Frontal cortex (tissue), 4 donors: ENCODE data around the gene KNL1. TPM values are rescaled to one million over a fixed set of nuclear protein-coding genes. Genes with fewer than 3 reads are reported as not detected.
A peak's percentile ranks its signal among the peaks of the same experiment; 100 is the strongest.
"Not testable (repeated sequence)": the region's sequence is repeated elsewhere in the genome, so short reads cannot be mapped to it uniquely, and the experiment has no call there.

Experiments
- DNase-seq, 2 donors: peaks; one replicate each; pipeline ENCODE4 v3.0.0; 2012; ENCODE audit warnings: low spot score in 2 of 2
- FAIRE-seq: peaks from 2 replicates; lab custom pipeline; 2012; peaks lifted over from hg19 to GRCh38; lab: Jason Lieb, UNC
- total RNA-seq: library from RNA; depleted of rRNA; stranded (reverse); fragments of >200 nt; gene quantifications from one replicate; pipeline ENCODE4 v1.2.3, GENCODE V29; 2014
- donor health status: control.
- donor health status: control.
- donor health status: control.

The KNL1 gene
- total RNA-seq, 1 donor from 2014 or later, result 6.5 TPM

DNA sequence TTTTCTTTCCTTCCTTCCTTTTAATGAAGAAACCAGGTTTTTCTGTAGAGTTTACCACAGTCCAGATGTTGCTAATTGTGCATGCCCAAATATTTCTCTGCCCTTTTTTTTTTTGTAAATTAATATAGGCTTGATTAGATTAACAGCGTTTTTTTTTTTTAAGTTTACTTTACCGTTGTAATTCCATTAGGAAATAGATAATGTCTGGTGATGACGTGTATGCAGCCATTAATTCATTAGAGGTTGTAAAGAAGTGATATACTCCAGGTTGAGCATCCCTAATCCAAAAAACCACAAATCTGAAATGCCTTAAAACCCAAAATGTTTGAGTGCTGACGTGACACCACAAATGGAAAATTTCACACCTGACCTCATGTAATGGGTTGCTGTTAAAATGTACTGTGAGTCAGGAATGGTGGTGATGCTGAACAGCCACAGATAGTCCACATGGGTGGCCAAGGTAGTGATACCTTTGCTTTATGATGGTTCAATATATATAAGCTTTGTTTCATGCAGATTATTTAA lies 43.2 kb downstream of the KNL1 start:
- DNase-seq (no peak), FAIRE-seq (no peak)

DNA sequence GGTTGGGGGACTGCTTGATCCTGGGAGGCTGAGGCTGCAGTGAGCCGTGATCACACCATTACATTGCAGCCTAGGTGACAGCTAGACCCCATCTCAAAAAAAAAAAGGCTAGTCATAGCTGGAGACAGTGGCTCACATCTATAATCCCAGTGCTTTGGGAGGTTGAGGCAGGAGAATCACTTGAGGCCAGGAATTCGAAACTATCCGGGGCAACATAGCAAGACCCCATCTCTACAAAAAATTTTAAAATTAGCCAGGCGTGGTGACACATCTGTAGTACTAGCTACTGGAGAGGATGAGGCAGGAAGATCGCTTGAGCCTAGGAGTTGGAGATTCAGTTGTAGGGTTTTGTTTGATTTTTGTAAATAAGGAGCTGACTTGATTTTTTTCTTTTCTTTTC lies 45.6 kb downstream of the KNL1 start:
- FAIRE-seq (no peak), DNase-seq (no peak)

DNA sequence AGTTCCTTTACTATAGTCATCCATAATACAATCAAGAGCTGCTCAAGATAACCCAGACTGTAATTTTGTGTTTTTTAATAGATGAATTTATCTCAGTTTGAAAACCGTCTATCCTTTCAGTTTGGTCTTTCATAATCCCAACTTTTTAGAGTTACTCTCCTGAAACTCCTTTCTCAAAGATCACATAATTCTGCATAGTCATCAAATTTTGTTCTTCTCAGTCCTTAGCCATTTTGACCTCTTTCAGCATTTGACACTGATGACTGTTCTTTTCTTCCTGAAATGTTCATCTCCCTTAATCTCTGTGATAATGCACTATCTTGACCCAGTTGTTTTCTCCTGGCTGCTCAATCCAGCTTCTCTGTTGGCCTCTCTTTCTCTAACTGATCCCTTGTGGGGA lies 53.5 kb downstream of the KNL1 start:
- no peak for DNase-seq
- no peak for FAIRE-seq

DNA sequence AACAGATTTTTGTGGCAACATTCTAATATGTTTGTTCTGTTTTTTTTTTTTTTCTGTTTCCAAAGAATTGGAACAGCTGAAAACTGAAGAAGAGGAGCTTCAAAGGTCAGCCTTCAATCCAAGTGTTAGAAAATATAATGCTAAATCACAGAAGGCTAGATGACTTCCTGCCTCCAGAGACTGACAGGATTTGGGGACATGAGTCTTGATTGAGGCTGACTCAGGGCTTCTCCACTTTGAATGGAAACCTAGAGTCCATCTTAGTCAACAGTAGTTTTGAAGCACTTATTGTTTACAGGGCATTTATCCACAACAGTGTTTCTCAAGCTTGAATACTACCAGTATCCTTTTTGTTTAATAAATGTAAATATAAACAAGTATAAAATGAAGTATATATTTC lies 56.4 kb downstream of the KNL1 start:
- FAIRE-seq (no peak), DNase-seq (no peak)

DNA sequence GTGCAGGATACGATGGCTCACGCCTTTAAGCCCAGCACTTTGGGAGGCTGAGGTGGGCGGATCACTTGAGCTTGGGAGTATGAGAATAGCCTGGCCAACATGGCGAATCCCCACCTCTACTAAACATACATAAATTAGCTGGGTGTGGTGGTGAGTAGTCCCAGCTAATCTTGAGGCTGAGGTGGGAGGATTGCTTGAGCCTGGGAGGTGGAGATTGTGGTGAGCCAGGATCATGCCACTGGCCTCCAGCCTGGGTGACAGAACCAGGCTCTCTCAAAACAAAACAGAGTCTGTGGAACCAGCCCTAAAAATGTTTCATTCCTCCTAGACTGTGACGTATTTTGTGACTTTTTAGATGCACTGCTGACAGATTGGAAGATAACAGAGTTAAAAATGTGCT lies 66.6 kb downstream of the KNL1 start:
- FAIRE-seq (no peak), DNase-seq (no peak)

DNA sequence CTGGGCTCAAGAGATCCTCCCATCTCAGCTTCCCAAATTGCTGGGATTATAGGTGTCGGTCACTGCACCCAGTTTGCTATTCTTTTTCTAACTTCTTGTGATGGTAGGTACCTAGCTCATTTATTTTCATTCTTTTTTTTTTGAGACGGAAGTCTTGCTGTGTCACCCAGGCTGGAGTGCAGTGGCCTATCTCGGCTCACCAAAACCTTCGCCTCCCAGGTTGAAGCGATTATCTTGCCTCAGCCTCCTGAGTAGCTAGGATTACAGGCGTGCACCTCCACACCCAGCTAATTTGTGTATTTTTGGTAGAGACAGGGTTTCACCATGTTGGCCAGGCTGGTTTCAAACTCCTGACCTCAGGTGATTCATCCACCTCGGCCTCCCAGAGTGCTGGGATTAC lies 70.9 kb downstream of the KNL1 start:
- no peak for DNase-seq
- FAIRE-seq, result no peak

DNA sequence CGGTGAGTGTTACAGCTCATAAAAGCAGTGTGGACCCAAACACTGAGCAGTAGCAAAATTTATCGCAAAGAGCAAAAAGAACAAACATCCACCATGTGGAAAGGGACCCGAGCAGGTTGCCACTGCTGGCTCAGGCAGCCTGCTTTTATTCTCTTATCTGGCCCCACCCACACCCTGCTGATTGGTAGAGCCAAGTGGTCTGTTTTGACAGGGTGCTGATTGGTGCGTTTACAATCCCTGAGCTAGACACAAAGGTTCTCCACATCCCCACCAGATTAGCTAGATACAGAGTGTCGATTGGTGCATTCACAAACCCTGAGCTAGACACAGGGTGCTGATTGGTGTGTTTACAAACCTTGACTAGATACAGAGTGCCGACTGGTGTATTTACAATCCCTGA lies 82.2 kb downstream of the KNL1 start:
- not testable (repeated sequence) for DNase-seq, FAIRE-seq

DNA sequence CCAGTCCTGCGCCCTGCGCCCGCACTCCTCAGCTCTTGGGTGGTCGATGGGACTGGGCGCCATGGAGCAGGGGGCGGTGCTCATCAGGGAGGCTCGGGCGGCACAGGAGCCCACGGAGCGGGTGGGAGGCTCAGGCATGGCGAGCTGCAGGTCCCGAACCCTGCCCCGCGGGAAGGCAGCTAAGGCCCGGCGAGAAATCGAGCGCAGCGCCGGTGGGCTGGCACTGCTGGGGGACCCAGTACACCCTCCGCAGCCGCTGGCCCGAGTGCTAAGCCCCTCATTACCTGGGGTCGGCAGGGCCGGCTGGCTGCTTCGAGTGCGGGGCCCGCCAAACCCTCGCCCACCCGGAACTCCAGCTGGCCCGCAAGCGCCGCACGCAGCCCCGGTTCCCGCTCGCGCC lies 82.9 kb downstream of the KNL1 start:
- FAIRE-seq, DNase-seq: not testable (repeated sequence)

DNA sequence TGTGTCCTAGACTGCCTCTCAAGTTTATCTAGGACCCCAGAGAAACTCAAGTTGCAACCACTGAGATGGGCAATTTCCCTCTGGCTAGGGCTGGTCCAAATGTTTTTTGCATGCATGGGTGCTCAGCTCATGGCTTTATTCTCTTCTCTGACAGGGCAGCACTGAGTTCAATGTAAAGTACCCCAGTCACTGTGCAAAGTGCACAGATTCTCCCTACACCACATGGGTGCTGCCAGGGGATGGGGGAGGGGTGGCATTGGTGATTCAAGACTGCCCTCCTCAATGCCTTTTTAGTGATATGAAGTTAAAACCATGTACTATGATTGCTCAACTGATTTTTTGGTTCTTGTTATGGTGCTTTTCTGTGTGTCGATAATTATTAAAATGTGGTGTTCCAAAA lies 86.1 kb downstream of the KNL1 start:
- no peak for FAIRE-seq
- DNase-seq, result no peak

DNA sequence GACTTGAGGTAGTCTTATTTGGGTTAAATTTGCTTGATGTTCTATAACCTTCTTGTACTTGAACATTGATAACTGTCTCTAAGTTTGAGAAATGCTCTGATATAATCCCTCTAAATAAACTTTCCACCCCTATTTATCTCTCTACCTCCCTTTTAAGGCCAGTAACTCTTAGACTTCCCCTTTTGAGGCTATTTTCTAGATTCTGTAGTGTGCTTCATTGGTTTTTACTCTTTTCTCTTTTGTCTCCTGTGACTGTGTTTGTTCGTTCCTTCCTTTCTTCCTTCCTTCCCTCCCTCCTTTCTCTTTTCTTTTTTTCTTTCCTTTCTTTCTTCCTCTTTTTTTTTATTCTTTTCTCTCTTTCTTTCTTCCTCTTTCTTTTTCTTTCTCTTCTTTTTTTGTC lies 86.9 kb downstream of the KNL1 start:
- not testable (repeated sequence) for DNase-seq, FAIRE-seq

DNA sequence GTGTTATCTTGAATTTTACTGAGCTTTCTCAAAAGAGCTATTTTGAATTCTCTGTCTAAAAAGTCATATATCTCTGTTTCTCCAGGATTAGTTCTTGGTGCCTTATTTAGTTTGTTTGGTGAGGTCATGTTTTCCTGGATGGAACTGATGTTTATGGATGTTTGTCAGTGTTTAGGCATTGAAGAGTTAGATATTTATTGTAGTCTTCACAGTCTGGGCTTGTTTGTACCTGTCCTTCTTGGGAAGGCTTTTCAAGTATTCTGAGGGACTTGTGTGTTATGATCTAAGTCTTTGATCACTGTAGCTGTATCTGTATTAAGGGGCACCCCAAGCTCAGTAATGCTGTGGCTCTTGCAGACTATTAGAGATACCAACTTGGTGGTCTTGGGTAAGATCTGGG lies 90.3 kb downstream of the KNL1 start:
- DNase-seq (no peak), FAIRE-seq (no peak)

DNA sequence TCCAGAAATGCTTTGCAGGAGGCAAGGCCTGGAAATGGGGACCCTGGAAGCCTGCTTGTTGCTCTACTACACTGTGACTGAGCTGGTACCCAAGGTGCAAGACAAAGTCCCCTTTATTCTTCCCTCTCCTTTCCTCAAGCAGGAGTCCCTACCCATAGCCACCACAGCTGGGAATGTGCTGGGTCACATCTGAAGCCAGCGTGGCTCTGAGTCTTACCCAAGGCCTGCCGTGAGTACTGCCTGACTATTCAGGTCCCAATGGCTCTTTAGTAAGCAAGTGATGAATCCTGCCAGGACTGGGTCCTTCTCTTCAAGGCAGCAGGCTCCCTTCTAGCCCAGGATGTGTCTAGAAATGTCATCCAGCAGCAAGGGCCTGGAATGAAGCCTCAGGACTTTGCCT lies 91.3 kb downstream of the KNL1 start:
- FAIRE-seq (no peak), DNase-seq (no peak)

DNA sequence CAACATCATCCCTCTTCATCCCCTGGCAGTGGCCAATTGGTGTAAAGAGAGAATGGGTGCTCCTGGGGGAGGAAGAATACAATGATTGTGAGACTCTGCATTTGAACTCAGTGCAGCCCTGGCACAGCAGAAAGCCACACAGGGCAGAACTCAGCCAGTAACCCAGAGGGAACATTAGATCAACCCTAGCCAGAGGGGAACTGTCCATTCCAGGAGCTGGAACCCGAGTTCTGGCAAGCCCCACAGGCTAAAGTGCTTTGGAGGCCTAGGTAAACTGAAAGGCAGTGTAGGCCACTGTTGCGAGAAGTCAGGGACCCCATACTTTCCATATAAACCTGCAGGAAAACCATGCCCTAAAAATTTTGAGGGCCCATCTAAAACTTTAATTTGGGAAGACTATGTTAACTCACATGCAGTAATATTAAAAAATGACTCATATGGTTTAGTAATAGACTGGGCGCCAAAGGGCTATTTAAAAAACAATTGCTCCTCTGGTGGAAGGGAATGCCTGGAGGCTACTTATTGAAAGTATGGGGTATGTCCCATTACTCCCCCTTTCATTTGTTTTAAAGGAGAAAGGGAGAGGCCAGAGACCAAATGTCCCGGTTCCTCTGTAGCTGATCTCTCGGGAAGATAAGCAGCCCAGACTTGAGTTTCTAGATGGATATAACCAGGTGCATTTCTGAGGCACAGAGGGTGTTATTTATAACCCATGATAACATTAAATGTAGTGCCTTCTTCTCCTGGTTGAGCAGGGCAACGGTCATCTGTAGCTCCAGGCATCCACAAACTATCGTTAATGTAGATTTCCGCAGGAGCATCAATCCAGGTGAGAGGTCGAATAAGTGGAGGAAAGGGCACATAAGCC lies 95.1 kb downstream of the KNL1 start:
- no peak for DNase-seq
- FAIRE-seq, result no peak

DNA sequence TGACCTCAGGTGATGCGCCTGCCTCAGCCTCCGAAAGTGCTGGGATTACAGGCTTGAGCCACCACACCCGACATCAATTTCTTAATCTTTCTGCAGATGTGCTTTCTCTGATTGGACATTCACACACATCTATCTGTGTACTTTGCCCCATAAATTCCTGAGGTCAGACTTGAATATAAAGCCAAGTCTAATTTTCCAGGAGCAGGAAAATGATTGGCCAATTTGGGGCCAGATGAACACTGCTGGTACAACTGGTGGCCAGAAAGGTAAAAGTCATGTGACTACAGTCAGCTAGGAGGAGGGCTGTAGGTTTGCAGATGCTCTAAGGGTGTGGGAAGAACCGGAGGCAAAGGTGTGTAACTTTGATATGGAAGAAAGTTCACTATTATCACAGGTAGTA lies 97.7 kb downstream of the KNL1 start:
- no peak for FAIRE-seq
- DNase-seq, result no peak

DNA sequence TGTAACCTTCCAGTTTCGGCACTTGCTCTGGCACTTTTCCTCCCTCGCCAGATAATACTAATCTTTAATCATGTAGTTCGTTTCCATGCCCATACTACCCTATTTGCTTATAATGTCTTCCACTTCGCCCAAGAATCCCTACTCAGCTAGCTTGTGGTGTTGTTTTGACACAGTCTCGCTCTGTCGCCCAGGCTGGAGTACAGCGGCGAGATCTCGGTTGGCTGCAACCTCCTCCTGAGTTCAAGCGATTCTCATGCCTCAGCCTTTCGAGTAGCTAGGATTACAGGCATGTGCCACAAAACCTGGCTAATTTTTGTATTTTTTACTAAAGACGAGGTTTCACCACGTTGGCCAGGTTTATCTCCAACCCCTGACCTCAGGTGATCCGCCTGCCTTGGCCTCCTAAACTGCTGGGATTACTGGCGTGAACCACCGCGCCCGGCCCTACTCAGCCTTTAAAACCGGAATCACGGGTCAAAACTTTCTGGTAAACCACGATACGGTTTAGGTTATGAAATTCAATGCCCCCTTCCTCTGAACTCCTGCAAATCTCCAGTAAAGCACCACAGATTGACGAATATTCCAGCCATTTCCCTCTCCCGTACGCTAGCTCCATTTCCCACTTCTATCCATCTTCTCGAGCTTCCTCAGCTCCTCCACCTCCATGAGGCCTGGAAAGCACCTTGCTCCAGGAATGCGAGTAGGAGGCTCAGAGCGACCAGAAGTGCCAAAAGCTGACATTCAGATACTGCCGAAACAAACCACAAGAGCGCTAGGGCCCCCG lies 100.0 kb downstream of the KNL1 start:
- DNase-seq (peak in 1 of 2 donors; percentile 41), FAIRE-seq (no peak)

DNA sequence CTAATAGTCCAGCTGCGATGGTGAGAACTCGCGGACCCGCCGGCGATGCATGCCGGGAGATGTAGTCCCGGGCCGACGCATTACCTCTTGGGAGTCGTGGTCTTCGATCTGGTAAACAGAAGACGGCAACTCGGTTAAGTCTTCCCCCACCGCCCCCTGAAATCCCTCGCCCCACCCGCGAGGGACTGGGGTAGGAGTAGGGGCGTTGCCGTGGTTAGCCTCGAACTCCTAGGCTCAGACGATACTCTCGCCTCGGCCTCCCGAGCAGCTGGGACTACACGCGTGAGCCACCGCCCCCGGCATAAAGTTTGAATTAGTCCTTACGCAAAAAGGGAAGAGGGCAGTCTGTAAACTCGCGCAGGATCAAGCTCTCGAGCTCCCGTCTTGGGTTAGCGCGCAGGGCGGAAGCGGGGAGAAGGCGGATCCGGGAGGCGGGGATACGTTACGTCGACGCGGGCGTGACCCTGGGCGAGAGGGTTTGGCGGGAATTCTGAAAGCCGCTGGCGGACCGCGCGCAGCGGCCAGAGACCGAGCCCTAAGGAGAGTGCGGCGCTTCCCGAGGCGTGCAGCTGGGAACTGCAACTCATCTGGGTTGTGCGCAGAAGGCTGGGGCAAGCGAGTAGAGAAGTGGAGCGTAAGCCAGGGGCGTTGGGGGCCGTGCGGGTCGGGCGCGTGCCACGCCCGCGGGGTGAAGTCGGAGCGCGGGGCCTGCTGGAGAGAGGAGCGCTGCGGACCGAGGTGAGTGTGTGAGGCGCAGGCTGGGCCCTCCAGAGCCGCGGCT lies 100.8 kb downstream of the KNL1 start, which contains the start of gene RAD51:
RAD51 (plus strand) TSS at position 487 of the 781 bp plus-strand sequence. CDS start 3,585 bp downstream, outside the sequence.
- DNase-seq, result peak; percentile 92 to 97
- FAIRE-seq, result no peak

DNA sequence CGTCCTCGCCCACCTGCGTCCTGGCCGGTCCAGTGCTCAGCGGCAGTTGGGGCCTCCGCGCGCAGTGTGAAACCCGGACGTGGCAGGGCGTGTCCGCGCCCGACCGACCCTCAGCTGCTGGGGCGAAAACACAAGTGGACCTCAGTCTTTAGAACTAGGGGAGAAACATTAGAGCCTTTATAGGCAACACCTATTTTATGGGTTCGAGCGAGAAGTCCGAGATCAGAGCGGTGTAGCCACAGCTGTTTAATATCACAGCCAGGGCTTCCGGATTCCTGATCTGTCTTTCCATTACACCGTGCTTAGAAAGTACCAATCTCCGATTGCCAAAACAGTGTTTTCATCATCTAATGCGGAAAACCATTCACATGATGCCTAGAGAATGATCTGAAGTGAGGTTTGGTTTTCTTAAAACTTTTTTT lies 101.4 kb downstream of the KNL1 start:
- DNase-seq (no peak), FAIRE-seq (no peak)

DNA sequence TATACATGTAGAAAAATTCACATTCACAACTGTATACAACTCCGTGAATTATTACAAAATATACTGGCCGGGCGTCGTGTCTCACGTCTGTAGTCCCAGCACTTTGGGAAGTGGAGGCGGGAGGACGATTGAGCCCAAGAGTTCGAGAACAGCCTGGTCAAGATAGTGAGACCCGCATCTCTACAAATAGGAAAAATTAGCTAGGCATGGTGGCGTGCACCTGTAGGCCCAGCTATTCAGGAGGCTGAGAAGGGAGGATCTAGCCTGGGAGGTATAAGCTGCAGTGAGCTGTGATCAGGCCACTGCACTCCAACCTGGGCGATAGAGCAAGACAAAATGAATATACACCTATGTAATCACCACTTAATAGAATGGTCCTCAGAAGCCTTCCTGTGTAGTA lies 102.2 kb downstream of the KNL1 start:
- FAIRE-seq (no peak), DNase-seq (no peak)

DNA sequence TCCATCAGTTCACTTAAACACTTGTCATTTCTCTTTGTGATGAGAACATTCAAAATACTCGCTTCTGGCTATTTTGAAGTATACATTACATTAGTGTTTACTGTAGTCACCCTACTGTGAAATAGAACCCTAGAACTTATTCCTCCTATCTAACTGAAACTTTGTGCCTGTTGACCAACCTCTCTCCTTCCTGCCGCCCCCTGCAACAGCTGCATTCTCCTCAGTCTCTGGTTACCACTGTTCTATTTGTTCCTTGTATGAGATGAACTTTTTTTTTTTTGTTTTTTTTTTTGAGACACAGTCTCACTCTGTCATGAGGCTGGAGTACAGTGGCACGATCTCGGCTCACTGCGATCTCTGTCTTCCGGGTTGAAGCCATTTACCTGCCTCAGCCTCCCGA lies 103.9 kb downstream of the KNL1 start:
- no peak for FAIRE-seq

DNA sequence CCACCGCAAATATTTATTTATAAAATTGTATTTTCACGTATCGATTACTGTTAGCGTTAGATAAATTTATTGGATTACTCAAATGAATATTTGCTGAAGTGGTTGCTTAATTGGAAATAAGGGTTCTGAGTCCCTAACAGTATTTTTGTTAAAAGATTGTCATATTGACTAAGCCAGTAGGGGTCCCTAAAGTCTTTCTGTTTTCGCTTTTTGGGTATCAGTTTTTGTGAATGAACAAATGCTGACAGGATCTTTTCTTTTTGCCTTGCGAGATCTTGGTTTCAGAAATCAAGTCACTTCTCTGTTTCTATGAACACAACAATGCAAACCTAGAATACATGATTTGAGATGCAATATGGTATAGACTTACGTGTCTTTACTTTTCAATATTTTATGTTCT lies 108.0 kb downstream of the KNL1 start:
- no peak for FAIRE-seq
- peak in 1 of 2 donors; percentile 13 for DNase-seq

More for the DNA sequence above, 103.9 kb downstream of the KNL1 start:
- no peak for DNase-seq
